OCI-LY1 (cell line): Measurements from ENCODE around the gene TMEM198.
A peak's percentile ranks its signal among the peaks of the same experiment; 100 is the strongest.

ENCODE experiments used
- H2AFZ ChIP-seq: fragments of 200-600 bp; sonication (generic), shearing (Covaris generic); 2 replicates; pipeline ENCODE4 v1.6.0; 2014; ENCODE audit warnings: antibody characterized with exemption, mild to moderate bottlenecking, low read length
- H3F3A ChIP-seq: fragments of 200-600 bp; sonication (generic), shearing (Covaris generic); 2 replicates; pipeline ENCODE4 v1.6.0; 2014; ENCODE audit warnings: mild to moderate bottlenecking, antibody characterized with exemption, low read length, moderate library complexity; ENCODE audit not compliant: insufficient read depth
- H3K27ac ChIP-seq: fragments of 200-600 bp; sonication (generic); 2 replicates; pipeline ENCODE4 v1.5.1; 2014; ENCODE audit warnings: low read length, mixed run types, mild to moderate bottlenecking, low read depth; ENCODE audit not compliant: poor library complexity, severe bottlenecking
- H3K27me3 ChIP-seq: fragments of 200-600 bp; sonication (generic); 2 replicates; pipeline ENCODE4 v1.6.0; 2014; ENCODE audit warnings: antibody characterized with exemption, mild to moderate bottlenecking, low read length, moderate library complexity; ENCODE audit not compliant: insufficient read depth
- H3K36me3 ChIP-seq: fragments of 200-600 bp; sonication (generic); 2 replicates; pipeline ENCODE4 v1.6.1; 2014; ENCODE audit warnings: mild to moderate bottlenecking, antibody characterized with exemption, low read length, moderate library complexity, mixed read lengths; ENCODE audit not compliant: insufficient read depth
- H3K4me1 ChIP-seq: fragments of 200-600 bp; sonication (generic); 2 replicates; pipeline ENCODE4 v1.5.1; 2014; ENCODE audit warnings: mild to moderate bottlenecking, low read length, moderate library complexity; ENCODE audit not compliant: insufficient read depth, severe bottlenecking
- H3K4me2 ChIP-seq: fragments of 200-600 bp; sonication (generic), shearing (Covaris generic); 2 replicates; pipeline ENCODE4 v1.6.1; 2014; ENCODE audit warnings: low read length
- H3K4me3 ChIP-seq: fragments of 200-600 bp; sonication (generic); 2 replicates; pipeline ENCODE4 v1.5.1; 2014; ENCODE audit warnings: low read length, low read depth, mild to moderate bottlenecking, mixed read lengths; ENCODE audit not compliant: poor library complexity, severe bottlenecking
- H3K79me2 ChIP-seq: fragments of 200-600 bp; shearing (Covaris generic); 2 replicates; pipeline ENCODE4 v1.6.1; 2016; ENCODE audit warnings: mixed run types, low read length, mixed read lengths; ENCODE audit not compliant: insufficient read depth
- H3K9ac ChIP-seq: fragments of 200-600 bp; sonication (generic), shearing (Covaris generic); 2 replicates; pipeline ENCODE4 v1.6.1; 2014; ENCODE audit warnings: mild to moderate bottlenecking, low read length, mixed read lengths
- H3K9me2 ChIP-seq: fragments of 200-600 bp; sonication (generic), shearing (Covaris generic); 2 replicates; pipeline ENCODE4 v1.6.1; 2014; ENCODE audit warnings: low read depth, mild to moderate bottlenecking, low read length, mixed read lengths
- H3K9me3 ChIP-seq: fragments of 200-600 bp; shearing (Covaris generic); 2 replicates; pipeline ENCODE4 v1.6.1; 2014; ENCODE audit warnings: low read length, mixed read lengths
- H4K20me1 ChIP-seq: fragments of 200-600 bp; sonication (generic), shearing (Covaris generic); 2 replicates; pipeline ENCODE4 v1.6.0; 2016; ENCODE audit warnings: mild to moderate bottlenecking, low read length; ENCODE audit not compliant: insufficient read depth
- CTCF ChIP-seq: fragments of 200-600 bp; sonication (generic), shearing (Covaris generic); IDR thresholded peaks from 2 replicates; pipeline ENCODE4 v1.5.1; 2017; ENCODE audit warnings: mild to moderate bottlenecking, antibody characterized with exemption, low read length, moderate library complexity, mixed read lengths
- EZH2 ChIP-seq: fragments of 200-600 bp; sonication (generic), shearing (Covaris generic); IDR thresholded peaks from 2 replicates; pipeline ENCODE4 v1.8.0; 2017; ENCODE audit warnings: borderline replicate concordance, mixed run types, mild to moderate bottlenecking, antibody characterized with exemption, low read length, moderate library complexity, mixed read lengths

The TMEM198 gene

DNA sequence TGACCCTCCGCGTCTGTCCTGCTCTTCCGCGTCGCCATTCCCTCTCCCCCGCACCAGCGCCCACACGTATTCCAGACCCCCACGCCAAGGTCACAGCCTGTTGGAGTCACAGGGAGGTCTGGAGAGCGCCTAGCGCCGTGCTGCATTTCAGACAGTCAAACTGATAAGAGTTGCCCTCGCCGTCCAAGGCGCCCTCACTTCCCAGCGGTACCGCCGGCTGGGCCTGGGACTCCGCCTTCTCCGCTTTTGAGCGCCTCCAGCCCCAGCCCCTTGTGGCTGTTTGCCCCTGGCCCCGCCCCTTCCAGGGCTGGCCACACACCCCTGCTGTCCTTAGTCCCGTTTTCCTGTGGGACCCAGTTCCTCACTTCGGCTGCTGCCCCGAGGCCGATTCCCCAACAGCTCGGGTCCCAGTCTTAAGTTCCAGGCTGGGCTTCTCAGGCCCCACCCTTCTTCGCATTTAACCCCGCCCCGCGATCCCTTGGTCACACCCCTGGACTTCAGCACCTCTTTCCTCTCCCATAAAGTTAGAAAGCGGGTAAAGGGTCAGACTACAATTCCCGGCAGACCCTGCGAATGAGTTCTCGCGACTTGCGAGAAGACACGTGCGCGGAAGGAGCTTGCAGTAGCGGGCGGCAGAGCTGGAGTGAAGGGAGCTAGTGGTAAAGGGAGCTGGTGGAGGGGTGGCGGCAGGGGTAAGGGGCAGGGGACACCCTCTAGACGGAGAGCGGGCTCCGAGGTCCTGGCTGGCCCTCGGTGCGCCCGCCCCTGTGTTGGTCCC is 45.4 kb upstream of the TMEM198 start, which contains the start of gene GMPPA:
GMPPA (plus strand) TSS at position 612 of the 778 bp plus-strand sequence. CDS start 1,085 bp downstream, outside the sequence.
- no peaks in the 10 kb centered on the region for H4K20me1 ChIP-seq
- H3K9ac ChIP-seq: peak within 1 kb of the TSS; percentile 77
- H3K9me2 ChIP-seq: no peaks in the 10 kb centered on the region
- peak within 1 kb of the TSS; percentile 8; the same call in 1 of the 2 replicates for H2AFZ ChIP-seq
- H3K4me2 ChIP-seq: peak within 1 kb of the TSS; percentile 95
- H3F3A ChIP-seq: no peaks in the 10 kb centered on the region
- H3K9me3 ChIP-seq: no peaks in the 10 kb centered on the region
- no peak within 1 kb of the TSS for H3K27ac ChIP-seq
- H3K36me3 ChIP-seq: no peaks in the 10 kb centered on the region
- H3K4me3 ChIP-seq: peak within 1 kb of the TSS; percentile 69
- no peaks in the 10 kb centered on the region for H3K79me2 ChIP-seq
- no peak for TF ChIP-seq CTCF
- TF ChIP-seq EZH2: no peak
- H3K27me3 ChIP-seq: no peaks in the 10 kb centered on the region
- peaks cover 22% of the 10 kb centered on the region for H3K4me1 ChIP-seq

- TF ChIP-seq CTCF: no peak
- TF ChIP-seq EZH2: no peak
- Histone ChIP-seq H3K79me2 (no peaks in the 10 kb centered on the region), H2AFZ (no peak overlapping the region), H3F3A (no peaks in the 10 kb centered on the region), H3K4me2 (peak overlapping the region; percentile 95), H3K9me3 (no peaks in the 10 kb centered on the region), H3K27me3 (no peaks in the 10 kb centered on the region), H3K4me1 (peaks cover 22% of the 10 kb centered on the region), H3K27ac (no peak overlapping the region), H3K36me3 (no peaks in the 10 kb centered on the region), H4K20me1 (no peaks in the 10 kb centered on the region), H3K4me3 (peak overlapping the region; percentile 69), H3K9me2 (no peaks in the 10 kb centered on the region), H3K9ac (peak overlapping the region; percentile 77)
Measured at GRCh38 chr2:219499058-219499307, 44.8 kb upstream of the TMEM198 start.

GRCh38 chr2:219499555-219499954 is 44.3 kb upstream of the TMEM198 start:
- Histone ChIP-seq H3K9ac (peak overlapping the region; percentile 77; the same call in 1 of the 2 replicates), H4K20me1 (no peaks in the 10 kb centered on the region), H3K27me3 (no peaks in the 10 kb centered on the region), H3F3A (no peaks in the 10 kb centered on the region), H3K4me3 (peak overlapping the region; percentile 69), H3K36me3 (no peaks in the 10 kb centered on the region), H3K4me1 (peaks cover 22% of the 10 kb centered on the region), H3K9me3 (no peaks in the 10 kb centered on the region), H3K4me2 (peak overlapping the region; percentile 95), H3K27ac (no peak overlapping the region), H3K79me2 (no peaks in the 10 kb centered on the region), H3K9me2 (no peaks in the 10 kb centered on the region), H2AFZ (no peak overlapping the region)
- TF ChIP-seq EZH2 (no peak), CTCF (no peak)
